Measurements from ENCODE around the gene RGS19. TPM values are rescaled to one million over a fixed set of nuclear protein-coding genes. Genes with fewer than 3 reads are reported as not detected.

Gene RGS19
- total and polyA plus RNA-seq, 2 donors from 2014 or later = 6.8 to 20.2 TPM

- Histone ChIP-seq H3K9me3 (ENCODE audit: control insufficient read depth in 2 of 3, insufficient read depth in 1 of 3, low read length in 3 of 3) (no peaks in the 10 kb centered on the region), H3K4me3 (ENCODE audit: low read length in 3 of 3) (peak overlapping the region in 1 of 3 donors; percentile 59), H3K9ac (ENCODE audit: low read length in 3 of 3) (no peak overlapping the region), H3K27ac (ENCODE audit: low read depth in 2 of 2, low read length in 2 of 2) (no peak overlapping the region), H3K27me3 (ENCODE audit: control insufficient read depth, insufficient read depth, low read length) (no peaks in the 10 kb centered on the region), H3K36me3 (ENCODE audit: control insufficient read depth in 2 of 3, insufficient read depth in 3 of 3, low read length in 3 of 3) (no peaks in the 10 kb centered on the region), H3K4me1 (ENCODE audit: control insufficient read depth in 2 of 3, insufficient read depth in 2 of 3, low read depth in 1 of 3, low read length in 3 of 3) (peaks cover 0 to 19% (median 3%) of the 10 kb centered on the region in 3 donors)
- intact Hi-C loops (cut with DNase I) = no loop called here
- TF ChIP-seq CTCF (IDR thresholded peaks at IDR 0.05; ENCODE audit: borderline replicate concordance, extremely low read depth, insufficient read depth) = no peak
- FAIRE-seq = no peak
- DNase-seq = peak in 1 of 5 donors; percentile 61
These were observed 1.3 kb downstream of the RGS19 start for GRCh38 chr20:64077876-64078551.

- H3K4me3 ChIP-seq (ENCODE audit: low read length in 3 of 3) = no peak overlapping the region
- H3K4me1 ChIP-seq (ENCODE audit: control insufficient read depth in 2 of 3, insufficient read depth in 2 of 3, low read depth in 1 of 3, low read length in 3 of 3) = peaks cover 0 to 19% (median 3%) of the 10 kb centered on the region in 3 donors
- intact Hi-C loops (cut with DNase I) = no loop called here
- H3K9ac ChIP-seq (ENCODE audit: low read length in 3 of 3) = no peak overlapping the region
- no peak for TF ChIP-seq CTCF (IDR thresholded peaks at IDR 0.05; ENCODE audit: borderline replicate concordance, extremely low read depth, insufficient read depth)
- no peaks in the 10 kb centered on the region for H3K9me3 ChIP-seq (ENCODE audit: control insufficient read depth in 2 of 3, insufficient read depth in 1 of 3, low read length in 3 of 3)
- no peak overlapping the region for H3K27ac ChIP-seq (ENCODE audit: low read depth in 2 of 2, low read length in 2 of 2)
- FAIRE-seq (no peak), DNase-seq (no peak)
- H3K36me3 ChIP-seq (ENCODE audit: control insufficient read depth in 2 of 3, insufficient read depth in 3 of 3, low read length in 3 of 3) = no peaks in the 10 kb centered on the region
- H3K27me3 ChIP-seq (ENCODE audit: control insufficient read depth, insufficient read depth, low read length) = no peaks in the 10 kb centered on the region
These were observed 1.8 kb downstream of the RGS19 start for GRCh38 chr20:64077541-64077875.

- FAIRE-seq (no peak), DNase-seq (peak in 1 of 5 donors; percentile 78)
- no peak for TF ChIP-seq CTCF (IDR thresholded peaks at IDR 0.05; ENCODE audit: borderline replicate concordance, extremely low read depth, insufficient read depth)
- intact Hi-C loops (cut with DNase I) = no loop called here
- H3K9me3 ChIP-seq (ENCODE audit: control insufficient read depth in 2 of 3, insufficient read depth in 1 of 3, low read length in 3 of 3) = no peaks in the 10 kb centered on the region
- no peak overlapping the region for H3K27ac ChIP-seq (ENCODE audit: low read depth in 2 of 2, low read length in 2 of 2)
- no peaks in the 10 kb centered on the region for H3K36me3 ChIP-seq (ENCODE audit: control insufficient read depth in 2 of 3, insufficient read depth in 3 of 3, low read length in 3 of 3)
- H3K27me3 ChIP-seq (ENCODE audit: control insufficient read depth, insufficient read depth, low read length) = no peaks in the 10 kb centered on the region
- H3K4me3 ChIP-seq (ENCODE audit: low read length in 3 of 3) = no peak overlapping the region
- no peak overlapping the region for H3K9ac ChIP-seq (ENCODE audit: low read length in 3 of 3)
- peaks cover 0 to 19% (median 3%) of the 10 kb centered on the region in 3 donors for H3K4me1 ChIP-seq (ENCODE audit: control insufficient read depth in 2 of 3, insufficient read depth in 2 of 3, low read depth in 1 of 3, low read length in 3 of 3)
These were observed 2.2 kb downstream of the RGS19 start for GRCh38 chr20:64077094-64077493.
